ENCODE measurements around the gene SPAG7. TPM values are rescaled to one million over a fixed set of nuclear protein-coding genes. Genes with fewer than 3 reads are reported as not detected.

SPAG7 gene
- total RNA-seq, 1 donor from 2014 or later: 64.8 TPM

DNA sequence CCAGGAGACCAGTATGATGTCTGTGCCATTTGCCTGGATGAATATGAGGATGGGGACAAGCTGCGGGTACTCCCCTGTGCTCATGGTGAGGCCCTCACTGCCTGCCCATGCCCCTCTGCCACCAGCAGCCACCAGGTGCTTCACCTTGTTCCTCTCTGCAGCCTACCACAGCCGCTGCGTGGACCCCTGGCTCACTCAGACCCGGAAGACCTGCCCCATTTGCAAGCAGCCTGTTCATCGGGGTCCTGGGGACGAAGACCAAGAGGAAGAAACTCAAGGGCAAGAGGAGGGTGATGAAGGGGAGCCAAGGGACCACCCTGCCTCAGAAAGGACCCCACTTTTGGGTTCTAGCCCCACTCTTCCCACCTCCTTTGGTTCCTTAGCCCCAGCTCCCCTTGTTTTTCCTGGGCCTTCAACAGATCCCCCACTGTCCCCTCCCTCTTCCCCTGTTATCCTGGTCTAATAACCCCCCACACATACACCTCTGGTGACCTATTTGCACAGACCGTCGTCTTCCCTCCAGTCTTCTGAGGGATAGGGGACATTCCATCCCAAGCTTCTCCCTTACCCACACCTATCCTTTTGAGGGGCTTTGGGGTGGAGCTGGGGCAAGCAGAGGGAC, 23.0 kb downstream of the SPAG7 start:
- Histone ChIP-seq H3K4me1 (peaks cover 60% of the 10 kb centered on the region), H3K36me3 (peaks cover 49% of the 10 kb centered on the region)
- intact Hi-C loops (cut with DNase I): no loop called here

DNA sequence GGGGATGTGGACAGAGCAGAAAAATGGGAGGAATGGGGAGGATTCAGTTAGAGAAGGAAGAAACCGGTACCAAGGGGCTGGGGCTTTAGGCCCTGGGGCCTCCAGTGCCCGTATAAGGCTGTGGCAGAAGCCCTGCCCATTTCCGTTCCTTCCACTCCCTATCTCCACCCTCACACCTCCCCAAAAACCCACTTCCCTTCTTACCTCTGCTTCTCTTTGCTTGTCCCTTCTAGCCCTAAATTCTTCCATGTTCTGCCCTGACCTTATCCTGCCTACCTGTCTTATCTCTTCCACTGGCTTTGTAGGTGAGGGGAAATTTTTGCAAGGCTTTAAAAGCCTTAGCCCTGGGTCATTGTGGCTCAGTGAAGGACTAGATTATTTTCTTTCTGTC, 23.5 kb downstream of the SPAG7 start:
- Histone ChIP-seq H3K9me3 (no peaks in the 10 kb centered on the region), H3K27me3 (no peaks in the 10 kb centered on the region), H3K4me1 (peaks cover 60% of the 10 kb centered on the region), H3K4me3 (peak overlapping the region; percentile 25), H3K36me3 (peaks cover 49% of the 10 kb centered on the region), H3K27ac (peak overlapping the region; percentile 97)
- TF ChIP-seq, protein P1, sequence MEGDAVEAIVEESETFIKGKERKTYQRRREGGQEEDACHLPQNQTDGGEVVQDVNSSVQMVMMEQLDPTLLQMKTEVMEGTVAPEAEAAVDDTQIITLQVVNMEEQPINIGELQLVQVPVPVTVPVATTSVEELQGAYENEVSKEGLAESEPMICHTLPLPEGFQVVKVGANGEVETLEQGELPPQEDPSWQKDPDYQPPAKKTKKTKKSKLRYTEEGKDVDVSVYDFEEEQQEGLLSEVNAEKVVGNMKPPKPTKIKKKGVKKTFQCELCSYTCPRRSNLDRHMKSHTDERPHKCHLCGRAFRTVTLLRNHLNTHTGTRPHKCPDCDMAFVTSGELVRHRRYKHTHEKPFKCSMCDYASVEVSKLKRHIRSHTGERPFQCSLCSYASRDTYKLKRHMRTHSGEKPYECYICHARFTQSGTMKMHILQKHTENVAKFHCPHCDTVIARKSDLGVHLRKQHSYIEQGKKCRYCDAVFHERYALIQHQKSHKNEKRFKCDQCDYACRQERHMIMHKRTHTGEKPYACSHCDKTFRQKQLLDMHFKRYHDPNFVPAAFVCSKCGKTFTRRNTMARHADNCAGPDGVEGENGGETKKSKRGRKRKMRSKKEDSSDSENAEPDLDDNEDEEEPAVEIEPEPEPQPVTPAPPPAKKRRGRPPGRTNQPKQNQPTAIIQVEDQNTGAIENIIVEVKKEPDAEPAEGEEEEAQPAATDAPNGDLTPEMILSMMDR (IDR thresholded peaks at IDR 0.05): no peak
- ATAC-seq (no peak), DNase-seq (no peak)
- intact Hi-C loops (cut with DNase I): no loop called here

More for the DNA sequence above, 23.0 kb downstream of the SPAG7 start:
- no peak for ATAC-seq
- Histone ChIP-seq H3K27me3 (no peaks in the 10 kb centered on the region), H3K9me3 (no peaks in the 10 kb centered on the region), H3K27ac (peak overlapping the region; percentile 97), H3K4me3 (peak overlapping the region; percentile 25)
- TF ChIP-seq, protein P1 (IDR thresholded peaks at IDR 0.05): no peak
- DNase-seq: no peak

DNA sequence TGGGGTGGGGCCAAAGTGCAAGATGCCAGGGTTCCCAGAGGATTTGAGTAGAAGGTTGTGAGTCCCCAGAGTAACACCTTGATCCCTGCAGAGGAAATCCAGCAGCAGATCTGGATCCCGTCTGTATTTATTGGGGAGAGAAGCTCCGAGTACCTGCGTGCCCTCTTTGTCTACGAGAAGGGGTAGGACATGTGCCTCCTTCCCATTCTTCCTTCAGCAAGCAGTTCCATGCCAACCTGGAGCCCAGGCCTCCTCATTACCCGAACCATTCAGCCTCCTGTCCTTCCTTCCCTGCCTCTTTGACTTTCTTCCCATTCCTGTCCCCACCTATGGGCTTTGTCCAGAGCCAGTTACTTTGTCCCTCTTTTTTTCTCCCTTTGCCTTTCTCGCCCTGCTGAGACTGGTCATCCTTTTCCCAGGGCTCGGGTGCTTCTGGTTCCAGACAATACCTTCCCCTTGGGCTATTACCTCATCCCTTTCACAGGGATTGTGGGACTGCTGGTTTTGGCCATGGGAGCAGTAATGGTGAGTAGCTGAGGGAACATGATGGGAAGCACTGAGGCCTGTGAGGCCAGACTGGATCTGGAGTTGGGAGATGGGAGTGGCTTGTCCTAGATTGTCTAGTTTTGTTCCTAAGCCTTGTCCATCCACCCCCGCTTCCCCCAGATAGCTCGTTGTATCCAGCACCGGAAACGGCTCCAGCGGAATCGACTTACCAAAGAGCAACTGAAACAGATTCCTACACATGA, 24.7 kb downstream of the SPAG7 start:
- TF ChIP-seq, protein P1 (IDR thresholded peaks at IDR 0.05): no peak
- Histone ChIP-seq H3K4me3 (no peak overlapping the region), H3K9me3 (no peaks in the 10 kb centered on the region), H3K27ac (no peak overlapping the region), H3K27me3 (no peaks in the 10 kb centered on the region), H3K36me3 (peaks cover 53% of the 10 kb centered on the region), H3K4me1 (peaks cover 70% of the 10 kb centered on the region)
- intact Hi-C loops (cut with DNase I): no loop called here
- DNase-seq (no peak), ATAC-seq (no peak)

DNA sequence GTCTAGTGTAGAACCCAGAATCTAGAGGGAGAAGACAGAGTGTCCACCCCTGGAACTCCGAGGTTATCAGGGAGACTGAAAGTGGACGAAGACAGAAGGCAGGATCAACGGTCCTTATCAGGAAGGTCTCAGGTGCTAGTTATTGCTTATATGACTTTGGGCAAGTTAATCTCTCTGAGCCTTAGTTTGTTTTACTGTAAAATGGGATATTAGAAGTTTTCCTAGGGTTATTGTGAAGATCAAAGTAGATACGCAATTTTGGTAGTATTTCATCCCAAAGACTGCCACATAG, 26.4 kb downstream of the SPAG7 start:
- ATAC-seq: no peak
- intact Hi-C loops (cut with DNase I): no loop called here
- Histone ChIP-seq H3K9me3 (no peaks in the 10 kb centered on the region), H3K4me3 (peak overlapping the region; percentile 98), H3K27ac (peak overlapping the region; percentile 91), H3K36me3 (peaks cover 56% of the 10 kb centered on the region), H3K4me1 (peaks cover 62% of the 10 kb centered on the region), H3K27me3 (no peaks in the 10 kb centered on the region)
- no peak for DNase-seq
- TF ChIP-seq, protein P1 (IDR thresholded peaks at IDR 0.05): no peak

DNA sequence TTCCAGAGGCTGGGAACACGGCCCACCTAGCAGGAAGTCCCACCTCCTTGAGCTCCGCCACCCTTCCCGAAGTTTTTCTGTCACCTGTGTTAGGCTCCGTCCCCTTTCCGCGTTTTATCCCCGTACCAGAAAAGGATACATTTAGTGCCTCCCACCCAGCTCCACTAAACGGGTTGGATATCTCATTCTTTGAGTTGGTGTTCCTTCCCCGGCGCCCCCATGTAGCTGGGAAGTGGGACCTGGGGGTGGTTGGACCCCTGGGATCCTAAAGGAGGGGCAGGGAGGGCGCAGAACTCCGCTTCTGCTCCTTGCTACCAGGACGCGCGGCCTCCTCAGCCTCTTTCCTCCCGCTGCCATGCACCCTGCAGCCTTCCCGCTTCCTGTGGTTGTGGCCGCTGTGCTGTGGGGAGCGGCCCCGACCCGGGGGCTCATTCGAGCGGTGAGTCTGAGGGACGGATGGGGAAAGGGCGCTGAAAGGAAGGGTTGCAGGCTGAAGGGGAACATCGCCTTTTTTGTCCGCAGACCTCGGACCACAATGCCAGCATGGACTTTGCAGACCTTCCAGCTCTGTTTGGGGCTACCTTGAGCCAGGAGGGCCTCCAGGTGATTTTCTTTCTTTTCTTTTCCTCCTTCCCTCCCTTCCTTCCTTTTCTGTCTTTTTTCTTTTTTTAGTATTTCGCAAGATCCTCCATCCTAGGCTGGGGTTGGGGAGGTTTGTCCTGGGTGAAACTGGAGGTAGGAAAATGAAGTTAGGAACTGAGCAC, 26.9 kb downstream of the SPAG7 start:
- no peaks in the 10 kb centered on the region for H3K9me3 ChIP-seq
- H3K4me3 ChIP-seq: peak overlapping the region; percentile 98
- no peaks in the 10 kb centered on the region for H3K27me3 ChIP-seq
- H3K27ac ChIP-seq: peak overlapping the region; percentile 91
- ATAC-seq (peak; percentile 59), DNase-seq (peak; percentile 68)
- intact Hi-C loops (cut with DNase I): no loop called here
- TF ChIP-seq, protein P1 (IDR thresholded peaks at IDR 0.05): no peak
- peaks cover 57% of the 10 kb centered on the region for H3K4me1 ChIP-seq
- peaks cover 51% of the 10 kb centered on the region for H3K36me3 ChIP-seq
